HepG2 (cell line): ENCODE measurements around the gene ABHD1. TPM values are rescaled to one million over a fixed set of nuclear protein-coding genes. Genes with fewer than 3 reads are reported as not detected.

Experiments
- KDM2A ChIP-seq: sonication (generic); formaldehyde crosslinking; IDR thresholded peaks from 2 replicates; pipeline ENCODE4 v1.4.0; 2020; ENCODE audit warnings: low read depth, missing genetic modification reagents, borderline replicate concordance
- MIER3 ChIP-seq: IDR thresholded peaks from 2 replicates; pipeline ENCODE4 v1.6.1; 2016; ENCODE audit warnings: missing compliant biosample characterization, borderline replicate concordance
- NFKB2 ChIP-seq: sonication (generic); formaldehyde crosslinking; IDR thresholded peaks from 2 replicates; pipeline ENCODE4 v1.4.0; 2020; ENCODE audit warnings: missing genetic modification reagents, borderline replicate concordance
- ZNF124 ChIP-seq: sonication (generic); formaldehyde crosslinking; IDR thresholded peaks from 2 replicates; pipeline ENCODE4 v1.4.0; 2020; ENCODE audit warnings: missing genetic modification reagents
- ZNF674 ChIP-seq: sonication (generic); formaldehyde crosslinking; IDR thresholded peaks from 2 replicates; pipeline ENCODE4 v1.5.0; 2020; ENCODE audit warnings: low read depth, mild to moderate bottlenecking, missing genetic modification reagents
- polyA plus RNA-seq, 8 experiments: library from polyadenylated mRNA; depleted of rRNA in 3 of 8; stranded (reverse) in 7 of 8; unstranded in 1 of 8; fragments of >200 nt; fragmentation: Illumina TruSeq in 4 of 8; extraction: Trizol in 4 of 8; gene quantifications; 2 replicates each; pipeline versions ENCODE4 v1.2.1 to v1.2.3, GENCODE V29; 2011 to 2016; ENCODE audit warnings: low read depth in 4 of 8, missing spikeins in 1 of 8, mixed read lengths in 1 of 8; ENCODE audit not compliant: insufficient read depth in 1 of 8
- total RNA-seq, 5 experiments: library from RNA; depleted of rRNA; stranded (reverse); fragments of >200 nt; fragmentation: Illumina TruSeq; extraction: Trizol; gene quantifications; 2 replicates each; pipeline ENCODE4 v1.2.3, GENCODE V29; 2016; ENCODE audit warnings: low read depth in 1 of 5
- TF ChIP-seq, protein P1 (sequence below): sonication (generic); formaldehyde crosslinking; IDR thresholded peaks from 2 replicates; pipeline ENCODE4 v1.4.0; 2020; ENCODE audit warnings: mild to moderate bottlenecking, missing genetic modification reagents
- TF ChIP-seq, protein P2 (sequence below): IDR thresholded peaks from 2 replicates; pipeline ENCODE4 v1.6.1; 2016
- TF ChIP-seq, protein P3 (sequence below): IDR thresholded peaks from 2 replicates; pipeline ENCODE4 v1.6.1; 2016; ENCODE audit warnings: low read depth, missing genetic modification reagents, missing compliant biosample characterization

Gene ABHD1
- total and polyA plus RNA-seq, 2 of the 13 experiments (the other 11 are each of a cell fraction or from before 2014, with no cell fraction given): 0.04 to 0.81 TPM

DNA sequence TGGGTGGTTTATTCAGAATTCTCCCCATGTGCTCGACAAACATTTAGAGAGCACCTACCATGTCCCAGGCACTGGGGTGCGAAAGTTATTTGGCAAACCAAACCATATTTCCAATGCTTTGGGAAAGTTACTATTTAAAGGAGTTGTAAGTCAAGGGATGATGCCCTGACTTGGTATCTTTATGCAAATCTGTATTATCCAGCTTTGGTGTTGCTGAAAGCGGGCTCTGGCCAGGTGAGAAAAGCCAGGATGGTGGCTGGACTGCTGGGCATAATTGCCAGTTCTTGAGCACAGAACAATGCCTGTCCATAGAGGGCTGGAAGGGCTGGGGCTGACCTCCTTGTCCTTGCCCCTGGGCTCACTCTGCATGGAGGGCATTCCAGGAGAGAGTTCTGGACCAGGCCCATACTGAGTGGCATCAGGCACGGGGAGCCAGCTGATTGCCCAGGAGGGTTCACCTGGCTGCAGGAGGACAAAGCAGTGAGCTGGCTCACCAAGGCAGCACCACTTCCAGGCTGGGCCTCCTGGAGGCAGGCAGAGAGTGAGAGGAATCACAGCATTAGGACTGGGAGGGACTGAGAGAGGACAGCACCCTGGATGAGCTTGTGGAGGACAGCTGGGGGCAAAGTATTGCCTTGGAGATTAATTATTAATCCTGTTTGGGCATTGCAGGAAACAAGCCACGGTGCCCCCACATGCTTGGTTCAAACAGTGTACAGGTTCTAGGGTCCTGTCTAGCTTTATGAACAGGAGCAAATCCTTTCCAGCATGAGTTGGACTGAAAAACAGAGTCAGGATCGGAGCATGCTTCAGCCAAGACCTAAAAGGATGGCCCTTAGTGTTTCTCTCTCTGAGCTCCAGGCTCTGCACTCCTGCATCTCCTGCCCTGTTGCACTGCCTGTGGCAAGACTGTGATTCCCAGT is 29.9 kb upstream of the ABHD1 start (continued):
- TF ChIP-seq, protein P1, sequence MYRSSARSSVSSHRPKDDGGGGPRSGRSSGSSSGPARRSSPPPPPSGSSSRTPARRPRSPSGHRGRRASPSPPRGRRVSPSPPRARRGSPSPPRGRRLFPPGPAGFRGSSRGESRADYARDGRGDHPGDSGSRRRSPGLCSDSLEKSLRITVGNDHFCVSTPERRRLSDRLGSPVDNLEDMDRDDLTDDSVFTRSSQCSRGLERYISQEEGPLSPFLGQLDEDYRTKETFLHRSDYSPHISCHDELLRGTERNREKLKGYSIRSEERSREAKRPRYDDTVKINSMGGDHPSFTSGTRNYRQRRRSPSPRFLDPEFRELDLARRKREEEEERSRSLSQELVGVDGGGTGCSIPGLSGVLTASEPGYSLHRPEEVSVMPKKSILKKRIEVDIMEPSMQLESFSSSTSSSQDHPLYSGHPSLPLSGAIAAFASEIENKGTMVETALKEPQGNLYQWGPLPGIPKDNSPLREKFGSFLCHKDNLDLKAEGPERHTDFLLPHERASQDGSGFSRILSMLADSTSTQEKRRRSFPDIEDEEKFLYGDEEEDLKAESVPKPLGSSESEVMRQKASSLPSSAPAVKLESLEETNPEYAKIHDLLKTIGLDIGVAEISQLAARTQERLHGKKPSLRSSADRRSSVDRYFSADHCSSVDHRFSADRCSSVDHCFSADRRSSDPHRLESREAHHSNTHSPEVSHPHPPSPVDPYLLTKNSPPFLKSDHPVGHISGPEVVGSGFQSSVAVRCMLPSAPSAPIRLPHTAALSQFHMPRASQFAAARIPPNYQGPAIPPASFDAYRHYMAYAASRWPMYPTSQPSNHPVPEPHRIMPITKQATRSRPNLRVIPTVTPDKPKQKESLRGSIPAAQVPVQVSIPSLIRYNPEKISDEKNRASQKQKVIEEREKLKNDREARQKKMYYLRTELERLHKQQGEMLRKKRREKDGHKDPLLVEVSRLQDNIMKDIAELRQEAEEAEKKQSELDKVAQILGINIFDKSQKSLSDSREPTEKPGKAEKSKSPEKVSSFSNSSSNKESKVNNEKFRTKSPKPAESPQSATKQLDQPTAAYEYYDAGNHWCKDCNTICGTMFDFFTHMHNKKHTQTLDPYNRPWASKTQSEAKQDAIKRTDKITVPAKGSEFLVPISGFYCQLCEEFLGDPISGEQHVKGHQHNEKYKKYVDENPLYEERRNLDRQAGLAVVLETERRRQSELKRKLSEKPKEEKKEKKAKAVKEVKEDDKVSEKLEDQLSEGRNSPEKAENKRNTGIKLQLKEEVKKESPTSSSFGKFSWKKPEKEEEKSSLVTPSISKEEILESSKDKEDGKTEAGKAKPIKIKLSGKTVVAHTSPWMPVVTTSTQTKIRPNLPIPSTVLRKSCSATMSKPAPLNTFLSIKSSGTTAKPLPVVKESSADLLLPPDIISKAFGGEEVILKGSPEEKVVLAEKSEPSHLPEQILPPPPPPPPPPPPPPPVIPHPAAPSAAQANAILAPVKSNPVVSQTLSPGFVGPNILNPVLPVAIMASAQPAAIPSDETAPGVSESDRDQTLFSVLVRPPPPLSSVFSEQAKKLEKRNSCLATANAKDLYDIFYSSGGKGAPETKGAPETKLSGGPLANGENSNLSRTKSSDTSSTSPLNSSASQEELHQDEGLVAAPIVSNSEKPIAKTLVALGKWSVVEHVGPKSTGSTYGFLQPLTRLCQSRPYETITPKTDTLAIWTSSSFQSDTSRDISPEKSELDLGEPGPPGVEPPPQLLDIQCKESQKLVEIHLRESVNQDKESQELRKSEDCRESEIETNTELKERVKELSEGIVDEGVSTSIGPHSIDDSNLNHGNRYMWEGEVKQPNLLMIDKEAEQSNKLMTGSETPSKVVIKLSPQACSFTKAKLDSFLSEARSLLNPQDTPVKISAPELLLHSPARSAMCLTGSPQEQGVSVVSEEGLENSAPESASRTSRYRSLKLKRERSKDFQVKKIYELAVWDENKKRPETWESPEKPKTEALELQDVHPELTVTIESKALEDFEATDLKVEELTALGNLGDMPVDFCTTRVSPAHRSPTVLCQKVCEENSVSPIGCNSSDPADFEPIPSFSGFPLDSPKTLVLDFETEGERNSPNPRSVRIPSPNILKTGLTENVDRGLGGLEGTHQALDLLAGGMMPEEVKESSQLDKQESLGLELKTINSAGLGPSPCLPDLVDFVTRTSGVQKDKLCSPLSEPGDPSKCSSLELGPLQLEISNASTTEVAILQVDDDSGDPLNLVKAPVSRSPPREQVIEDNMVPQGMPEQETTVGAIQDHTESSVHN (CRISPR knock-in tag): no peak
- TF ChIP-seq NFKB2 (CRISPR knock-in tag) (no peak; the same call in 1 of the 2 replicates), KDM2A (peak; percentile 54; the same call in 1 of the 2 replicates), ZNF674 (no peak), ZNF124 (CRISPR knock-in tag) (peak; percentile 62; the same call in 1 of the 2 replicates), MIER3 (CRISPR knock-in tag) (peak; percentile 29; the same call in 1 of the 2 replicates)
- TF ChIP-seq, protein P2, sequence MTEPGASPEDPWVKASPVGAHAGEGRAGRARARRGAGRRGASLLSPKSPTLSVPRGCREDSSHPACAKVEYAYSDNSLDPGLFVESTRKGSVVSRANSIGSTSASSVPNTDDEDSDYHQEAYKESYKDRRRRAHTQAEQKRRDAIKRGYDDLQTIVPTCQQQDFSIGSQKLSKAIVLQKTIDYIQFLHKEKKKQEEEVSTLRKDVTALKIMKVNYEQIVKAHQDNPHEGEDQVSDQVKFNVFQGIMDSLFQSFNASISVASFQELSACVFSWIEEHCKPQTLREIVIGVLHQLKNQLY (CRISPR knock-in tag): peak; percentile 95
- TF ChIP-seq, protein P3, sequence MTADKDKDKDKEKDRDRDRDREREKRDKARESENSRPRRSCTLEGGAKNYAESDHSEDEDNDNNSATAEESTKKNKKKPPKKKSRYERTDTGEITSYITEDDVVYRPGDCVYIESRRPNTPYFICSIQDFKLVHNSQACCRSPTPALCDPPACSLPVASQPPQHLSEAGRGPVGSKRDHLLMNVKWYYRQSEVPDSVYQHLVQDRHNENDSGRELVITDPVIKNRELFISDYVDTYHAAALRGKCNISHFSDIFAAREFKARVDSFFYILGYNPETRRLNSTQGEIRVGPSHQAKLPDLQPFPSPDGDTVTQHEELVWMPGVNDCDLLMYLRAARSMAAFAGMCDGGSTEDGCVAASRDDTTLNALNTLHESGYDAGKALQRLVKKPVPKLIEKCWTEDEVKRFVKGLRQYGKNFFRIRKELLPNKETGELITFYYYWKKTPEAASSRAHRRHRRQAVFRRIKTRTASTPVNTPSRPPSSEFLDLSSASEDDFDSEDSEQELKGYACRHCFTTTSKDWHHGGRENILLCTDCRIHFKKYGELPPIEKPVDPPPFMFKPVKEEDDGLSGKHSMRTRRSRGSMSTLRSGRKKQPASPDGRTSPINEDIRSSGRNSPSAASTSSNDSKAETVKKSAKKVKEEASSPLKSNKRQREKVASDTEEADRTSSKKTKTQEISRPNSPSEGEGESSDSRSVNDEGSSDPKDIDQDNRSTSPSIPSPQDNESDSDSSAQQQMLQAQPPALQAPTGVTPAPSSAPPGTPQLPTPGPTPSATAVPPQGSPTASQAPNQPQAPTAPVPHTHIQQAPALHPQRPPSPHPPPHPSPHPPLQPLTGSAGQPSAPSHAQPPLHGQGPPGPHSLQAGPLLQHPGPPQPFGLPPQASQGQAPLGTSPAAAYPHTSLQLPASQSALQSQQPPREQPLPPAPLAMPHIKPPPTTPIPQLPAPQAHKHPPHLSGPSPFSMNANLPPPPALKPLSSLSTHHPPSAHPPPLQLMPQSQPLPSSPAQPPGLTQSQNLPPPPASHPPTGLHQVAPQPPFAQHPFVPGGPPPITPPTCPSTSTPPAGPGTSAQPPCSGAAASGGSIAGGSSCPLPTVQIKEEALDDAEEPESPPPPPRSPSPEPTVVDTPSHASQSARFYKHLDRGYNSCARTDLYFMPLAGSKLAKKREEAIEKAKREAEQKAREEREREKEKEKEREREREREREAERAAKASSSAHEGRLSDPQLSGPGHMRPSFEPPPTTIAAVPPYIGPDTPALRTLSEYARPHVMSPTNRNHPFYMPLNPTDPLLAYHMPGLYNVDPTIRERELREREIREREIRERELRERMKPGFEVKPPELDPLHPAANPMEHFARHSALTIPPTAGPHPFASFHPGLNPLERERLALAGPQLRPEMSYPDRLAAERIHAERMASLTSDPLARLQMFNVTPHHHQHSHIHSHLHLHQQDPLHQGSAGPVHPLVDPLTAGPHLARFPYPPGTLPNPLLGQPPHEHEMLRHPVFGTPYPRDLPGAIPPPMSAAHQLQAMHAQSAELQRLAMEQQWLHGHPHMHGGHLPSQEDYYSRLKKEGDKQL: peak; percentile 47; the same call in 1 of the 2 replicates
